Renal cortex interstitium (tissue), 11 donors: Measurements from ENCODE around the gene DENND5B. TPM values are rescaled to one million over a fixed set of nuclear protein-coding genes. Genes with fewer than 3 reads are reported as not detected.
"Not testable (repeated sequence)": the region's sequence is repeated elsewhere in the genome, so short reads cannot be mapped to it uniquely, and the experiment has no call there.

Experiments used
- DNase-seq, 11 donors: peaks; one replicate each; pipeline ENCODE4 v3.0.0-alpha.2; 2013; ENCODE audit warnings: low read depth in 9 of 11, low spot score in 4 of 11; ENCODE audit errors: extremely low read depth in 1 of 11
- polyA plus RNA-seq, 3 donors: library from polyadenylated mRNA; unstranded; fragments of 120-200 nt; gene quantifications; one replicate each; pipeline ENCODE4 v1.2.1, GENCODE V29; 2013; ENCODE audit not compliant: insufficient read length in 3 of 3

The DENND5B gene
- polyA plus RNA-seq, 3 donors: 27.7 to 34.2 (median 28.4) TPM

DNA sequence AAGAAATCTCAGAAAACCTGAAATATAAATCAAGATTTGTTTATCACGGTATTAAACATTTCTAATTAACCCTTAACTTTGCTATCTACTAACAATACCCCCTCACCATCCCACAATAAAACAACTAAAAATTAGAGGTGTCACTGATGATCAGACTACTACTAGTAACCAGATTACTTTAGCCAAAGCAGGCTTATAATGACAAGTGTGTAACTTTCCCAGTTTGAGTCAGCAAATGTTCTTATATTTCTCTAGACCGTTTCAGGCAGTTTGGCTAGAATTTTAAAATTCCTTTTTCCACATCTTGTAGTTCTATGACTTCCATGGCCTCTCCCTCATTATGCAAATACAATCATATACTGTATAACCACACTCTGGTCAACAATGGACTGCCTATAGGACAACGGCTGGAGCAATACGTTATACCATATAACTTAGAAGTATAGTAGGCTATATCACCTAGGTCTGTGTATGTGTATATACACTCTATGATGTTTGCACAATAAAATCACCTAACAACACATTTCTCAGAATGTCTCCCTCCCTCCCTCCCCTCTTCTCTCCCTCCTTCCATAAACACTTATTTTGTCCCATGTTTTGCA lies 102.1 kb downstream of the DENND5B start:
- DNase-seq: no peak

DNA sequence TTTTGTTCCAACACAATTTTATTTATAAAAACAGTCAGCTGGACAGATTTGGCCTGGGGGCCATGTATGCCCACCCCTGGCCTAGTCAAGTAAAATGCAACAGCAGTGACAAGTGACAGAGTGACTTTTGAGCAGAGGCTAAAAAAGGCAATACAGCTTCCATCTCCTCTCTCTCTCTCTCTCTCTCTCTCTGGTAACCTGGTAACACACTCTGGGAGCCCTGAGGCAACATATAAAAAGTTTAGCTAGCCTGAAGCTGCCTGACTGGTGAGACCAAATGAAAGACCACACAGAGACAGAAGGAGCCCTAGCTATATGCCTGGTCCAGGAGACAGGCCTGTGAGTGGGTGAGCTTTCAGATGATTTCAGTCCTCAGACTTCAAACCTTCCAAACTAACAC lies 105.4 kb downstream of the DENND5B start:
- no peak for DNase-seq

DNA sequence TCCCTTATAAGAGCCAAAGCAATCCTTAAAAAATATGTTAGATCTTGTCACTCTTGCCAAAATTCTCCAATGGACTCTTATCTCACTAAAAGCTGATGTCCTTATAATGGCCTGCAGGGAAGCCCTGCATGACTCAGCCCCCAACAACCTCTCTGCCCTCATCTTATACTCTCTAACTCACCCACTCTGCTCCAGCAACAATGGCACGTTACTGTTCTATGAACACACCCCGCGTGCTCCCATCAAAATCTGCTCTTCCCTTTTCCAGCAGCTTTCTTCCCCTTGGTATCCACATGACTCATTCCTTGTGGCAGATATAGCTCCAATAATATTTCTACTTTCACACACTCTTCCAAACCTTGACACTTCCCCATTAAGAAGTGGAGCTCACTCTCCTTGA lies 108.1 kb downstream of the DENND5B start:
- DNase-seq: no peak

DNA sequence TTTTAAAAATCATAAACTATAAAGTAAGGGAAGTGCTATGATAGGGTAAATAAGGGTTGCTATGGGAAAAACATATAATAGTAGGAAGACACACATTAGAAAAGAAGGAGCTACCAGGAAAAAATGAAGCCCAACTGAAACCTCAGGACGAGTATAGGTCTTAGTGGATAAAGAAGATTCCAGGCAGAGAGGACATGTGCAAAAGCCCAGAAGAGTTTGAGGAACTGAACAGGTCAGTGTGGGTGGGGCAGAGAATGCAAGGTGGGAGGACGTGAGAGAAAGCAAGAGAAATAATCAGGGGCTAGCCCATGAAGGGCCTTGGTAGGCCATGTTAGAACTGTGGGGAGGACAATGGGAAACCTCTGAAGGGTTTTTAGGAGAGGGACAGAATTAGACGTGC lies 109.5 kb downstream of the DENND5B start:
- no peak for DNase-seq

DNA sequence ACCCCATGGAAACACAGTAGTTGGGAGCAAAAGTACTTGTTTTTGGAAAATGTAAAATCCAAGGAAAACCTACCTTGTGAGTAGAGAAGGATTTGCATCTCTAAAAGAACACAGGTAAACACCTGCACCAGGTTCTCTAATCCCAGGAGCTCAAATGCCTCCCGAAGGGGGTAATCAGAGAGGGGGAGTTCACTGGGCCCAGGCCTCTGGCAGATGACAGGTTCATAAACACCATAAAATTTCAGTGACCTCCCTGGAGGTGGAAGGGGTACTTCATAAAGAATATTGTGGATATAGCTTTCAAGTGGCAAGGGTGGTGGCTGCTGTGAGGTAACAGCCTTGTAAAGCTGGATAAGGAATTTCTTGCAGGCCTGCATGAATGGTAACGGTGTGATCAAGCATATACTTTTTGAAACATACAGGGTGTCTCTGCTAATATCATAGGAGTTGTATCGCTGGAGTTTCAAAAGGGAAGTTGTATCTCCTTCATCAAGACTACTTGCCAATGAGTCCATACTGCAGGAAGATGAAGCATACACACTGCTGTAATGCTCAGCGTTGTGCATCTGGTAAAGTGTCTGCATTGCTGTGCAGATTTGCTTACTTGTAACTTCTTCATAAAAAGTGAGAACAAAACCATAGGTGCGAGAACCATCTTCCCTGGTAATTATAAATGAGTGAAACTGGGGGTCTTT lies 111.3 kb downstream of the DENND5B start:
- no peak for DNase-seq

DNA sequence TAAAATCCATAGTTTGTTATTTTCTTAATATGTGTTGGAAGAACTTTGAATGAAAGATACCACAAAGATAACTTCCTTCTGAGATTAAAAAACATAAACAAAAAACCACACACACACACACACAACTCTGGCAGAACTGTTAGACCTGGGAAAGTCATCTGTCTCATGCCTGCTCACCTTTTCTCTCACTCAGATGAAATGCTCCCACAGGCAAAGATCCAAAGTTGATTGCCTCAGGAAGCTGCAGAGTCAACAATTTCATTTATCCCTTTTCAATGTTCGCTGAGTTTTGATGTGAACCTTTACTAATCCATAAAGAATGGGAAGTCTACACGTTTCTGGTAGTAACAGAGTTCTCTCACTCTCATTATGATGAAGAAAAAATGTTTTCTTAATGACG lies 112.0 kb downstream of the DENND5B start:
- no peak for DNase-seq

DNA sequence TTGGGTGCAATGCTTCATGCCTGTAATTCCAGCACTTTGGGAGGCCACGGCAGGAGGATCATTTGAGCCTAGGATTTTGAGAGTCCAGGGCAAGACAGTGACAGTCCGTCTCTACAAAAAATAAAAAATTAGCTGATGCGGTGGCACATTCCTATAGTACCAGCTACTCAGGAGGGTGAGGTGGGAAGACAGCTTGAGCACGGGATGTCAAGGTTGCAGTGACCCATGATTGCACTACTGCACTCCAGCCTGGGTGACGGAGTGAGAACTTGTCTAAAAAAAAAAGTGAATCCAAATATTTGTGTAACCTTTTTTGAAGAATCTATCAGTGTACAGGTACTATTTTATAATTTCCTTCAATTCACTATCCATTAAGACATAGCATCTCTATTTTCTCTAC lies 112.5 kb downstream of the DENND5B start:
- DNase-seq: no peak

DNA sequence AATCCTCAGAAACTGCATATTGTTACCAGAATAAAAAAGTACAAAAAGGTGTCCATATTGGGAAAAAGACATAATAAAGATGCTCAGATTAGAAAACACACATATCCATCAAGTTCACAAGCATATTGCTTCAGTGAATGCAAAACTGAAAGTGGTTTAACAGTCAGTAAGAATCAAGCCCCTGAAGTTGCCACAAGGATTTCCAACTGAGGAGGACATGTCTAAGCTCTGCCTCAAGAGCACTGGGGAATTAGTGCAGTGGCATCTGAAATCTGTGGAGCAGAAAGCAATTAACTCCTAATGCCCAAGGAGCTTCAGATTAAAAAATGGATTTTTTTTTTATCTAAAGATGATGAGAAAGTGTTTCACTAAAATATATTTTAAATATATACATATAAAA lies 113.2 kb downstream of the DENND5B start:
- DNase-seq: no peak

DNA sequence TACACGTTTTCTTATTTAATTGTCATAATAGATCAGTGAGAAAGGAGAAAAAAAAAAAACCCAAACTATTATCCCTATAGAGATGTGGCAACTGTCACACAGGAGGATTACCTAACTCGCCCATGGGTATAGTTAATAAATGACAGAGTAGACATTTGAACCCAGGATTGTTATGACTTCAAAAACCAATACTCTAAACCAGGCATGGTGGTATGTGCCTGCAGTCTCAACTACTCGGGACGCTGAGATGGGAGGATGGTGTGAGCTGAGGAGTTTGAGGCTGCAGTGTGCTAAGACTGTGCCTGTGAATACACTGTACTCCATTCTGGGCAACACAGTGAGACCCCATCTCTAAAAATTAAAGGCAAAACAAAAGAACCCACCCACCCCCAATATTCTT lies 114.5 kb downstream of the DENND5B start:
- DNase-seq: no peak

DNA sequence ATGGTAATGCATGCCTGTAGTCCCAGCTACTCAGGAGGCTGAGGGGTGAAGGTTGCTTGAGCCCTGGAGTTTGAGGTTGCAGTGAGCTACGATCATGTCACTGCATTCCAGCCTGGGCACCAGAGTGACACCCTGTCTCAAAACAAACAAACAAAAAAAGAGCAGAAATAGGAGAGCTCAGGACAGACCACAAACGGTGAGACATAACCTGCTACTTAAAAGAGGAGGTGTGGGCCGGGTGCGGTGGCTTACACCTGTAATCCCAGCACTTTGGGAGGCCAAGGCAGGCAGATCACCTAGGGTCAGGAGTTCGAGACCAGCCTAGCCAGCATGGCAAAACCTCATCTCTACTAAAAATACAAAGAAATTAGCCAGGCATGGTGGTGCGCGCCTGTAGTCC lies 115.3 kb downstream of the DENND5B start:
- not testable (repeated sequence) for DNase-seq

DNA sequence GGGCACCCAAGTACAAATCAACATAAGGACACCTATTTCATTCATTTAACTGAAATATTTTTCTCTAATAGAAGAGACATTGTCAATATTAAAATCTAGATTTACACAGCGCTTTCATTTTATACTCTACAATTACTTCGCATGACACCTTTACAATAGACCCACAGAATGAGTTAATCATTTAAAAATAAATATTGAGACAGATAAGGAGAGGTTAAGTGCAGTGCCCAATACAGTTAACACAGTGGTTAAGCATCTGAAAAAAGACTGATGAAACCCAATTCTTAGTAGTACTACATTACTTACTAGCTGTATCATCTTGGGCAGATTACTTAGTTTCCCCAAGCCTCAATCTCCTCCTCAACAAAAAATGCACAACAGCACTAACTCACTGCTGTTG lies 116.2 kb downstream of the DENND5B start:
- DNase-seq: no peak

DNA sequence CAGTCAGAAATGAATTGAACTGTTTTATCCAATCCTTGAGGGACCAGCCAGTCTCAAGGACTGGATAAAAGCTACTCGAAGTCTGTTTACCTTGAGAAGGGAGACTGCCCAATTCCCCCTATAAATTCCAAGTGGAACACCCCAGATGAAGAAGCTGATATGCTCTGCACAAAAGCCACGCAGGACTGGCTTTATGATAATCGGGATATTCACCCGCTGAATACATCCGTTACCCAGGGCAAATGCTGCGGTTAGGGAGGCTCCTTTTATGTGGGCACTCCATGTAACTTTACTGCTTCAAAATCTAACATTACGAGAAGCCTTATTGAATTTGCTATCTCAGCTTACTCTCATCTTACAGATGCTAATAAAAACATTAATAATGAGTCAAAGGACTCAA lies 119.1 kb downstream of the DENND5B start:
- no peak for DNase-seq

DNA sequence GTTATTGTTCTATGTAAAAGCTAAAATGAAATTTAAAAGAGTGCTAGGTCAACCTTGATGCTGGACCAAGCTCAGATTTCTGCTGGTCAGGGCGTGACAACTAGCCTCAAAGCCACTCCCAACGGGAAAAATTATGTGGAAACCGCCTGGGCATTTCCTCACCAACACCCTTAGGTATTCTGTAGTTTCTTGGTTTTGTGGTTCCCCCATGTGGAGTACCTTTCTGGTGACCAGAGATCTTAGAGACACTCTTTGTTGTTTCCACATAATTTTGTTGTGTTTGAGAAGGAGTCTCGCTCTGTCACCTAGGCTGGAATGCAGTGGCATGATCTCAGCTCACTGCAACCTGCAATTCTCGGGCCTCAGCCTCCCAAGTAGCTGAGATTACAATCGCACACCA lies 119.9 kb downstream of the DENND5B start:
- no peak for DNase-seq

DNA sequence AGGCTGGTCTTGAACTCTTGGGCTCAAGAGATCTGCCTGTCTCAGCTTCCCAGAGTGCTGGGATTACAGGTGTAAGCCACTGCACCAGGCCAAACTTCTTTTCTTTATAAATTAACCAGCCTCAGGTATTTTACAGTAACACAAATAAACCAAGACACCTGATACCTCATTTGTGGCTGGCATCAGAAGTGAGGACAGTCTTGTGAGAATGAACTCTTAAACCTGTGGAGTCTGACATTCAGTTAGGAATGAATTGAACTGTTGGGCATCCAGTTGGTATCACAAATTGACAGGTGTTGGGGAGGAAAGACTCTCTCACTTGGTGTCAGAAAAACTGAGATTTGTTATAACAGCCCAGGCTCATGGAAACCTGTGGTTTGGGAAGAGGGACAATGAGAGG lies 120.5 kb downstream of the DENND5B start:
- no peak for DNase-seq

DNA sequence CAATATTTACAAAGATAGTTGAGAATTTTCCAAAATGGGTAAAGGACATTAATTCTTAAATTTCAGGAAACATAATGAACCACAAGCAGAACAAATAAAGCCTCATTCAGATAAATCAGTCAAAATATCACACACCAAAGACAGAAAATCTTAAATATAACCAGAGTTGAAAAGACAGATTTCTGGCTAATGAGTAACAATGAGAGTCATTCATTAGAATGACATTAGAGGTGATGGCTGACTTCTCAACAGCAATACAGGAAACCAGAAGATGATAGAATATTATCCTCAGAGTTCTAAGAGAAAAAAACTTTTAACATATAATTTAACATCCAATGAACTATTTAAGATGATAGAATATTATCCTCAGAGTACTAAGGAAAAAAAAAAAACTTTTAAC lies 124.2 kb downstream of the DENND5B start:
- DNase-seq: no peak

DNA sequence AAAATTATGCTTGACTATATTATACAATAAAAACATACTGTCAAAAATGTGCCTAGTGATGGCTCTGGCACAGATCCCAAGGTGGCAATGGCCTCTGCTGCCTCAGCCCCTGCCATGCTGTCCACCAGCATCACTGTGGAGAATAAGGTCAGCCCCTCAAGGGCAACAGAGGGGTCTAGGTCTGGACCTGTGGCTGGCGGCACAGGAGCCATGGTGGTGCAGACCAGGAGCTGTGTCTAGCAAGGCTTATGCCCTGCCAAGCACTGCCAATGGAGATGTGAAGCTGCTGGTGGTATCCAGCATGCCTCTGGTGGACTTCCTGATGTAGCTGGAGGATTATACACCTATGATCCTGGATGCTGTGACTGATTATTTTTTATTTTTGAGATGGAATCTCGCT lies 125.9 kb downstream of the DENND5B start:
- DNase-seq: no peak

DNA sequence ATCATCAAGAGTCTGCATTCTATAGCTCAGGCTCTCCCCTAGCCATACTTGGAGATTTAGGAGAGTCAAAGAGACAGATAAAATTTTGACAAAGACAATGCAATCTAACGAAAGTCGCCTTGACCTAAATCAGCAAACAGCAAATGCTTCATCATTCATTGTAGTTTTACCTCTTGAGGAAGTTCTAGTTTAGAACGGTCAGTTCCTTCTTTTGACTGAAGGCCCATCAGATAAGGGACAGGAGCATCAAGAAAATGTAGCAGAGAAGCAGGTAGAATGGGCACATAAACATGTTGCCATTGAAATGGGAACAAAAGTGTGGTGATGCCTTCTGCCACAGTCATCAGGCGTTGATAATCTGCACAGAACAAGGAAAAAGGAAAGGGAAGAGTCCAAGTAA lies 130.9 kb downstream of the DENND5B start:
- DNase-seq: no peak

DNA sequence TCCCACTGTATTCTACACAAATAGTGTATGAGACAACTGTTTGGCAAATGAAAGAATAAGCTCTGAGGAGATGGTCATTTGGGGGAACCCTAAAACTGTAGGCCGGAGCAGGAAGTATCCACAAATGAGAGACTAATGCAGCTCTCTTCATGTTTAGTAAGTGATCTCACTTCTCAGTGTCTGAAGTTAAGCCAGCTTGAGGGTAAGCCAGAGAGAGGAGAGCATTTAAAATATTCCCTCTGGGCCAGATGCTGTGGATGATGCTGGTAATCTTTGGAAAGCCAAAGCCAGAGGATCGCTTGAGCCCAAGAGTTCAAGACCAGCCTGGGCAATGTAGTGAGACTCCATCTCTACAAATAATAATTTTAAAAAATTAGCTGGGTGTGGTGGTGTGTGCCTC lies 134.4 kb downstream of the DENND5B start:
- no peak for DNase-seq

DNA sequence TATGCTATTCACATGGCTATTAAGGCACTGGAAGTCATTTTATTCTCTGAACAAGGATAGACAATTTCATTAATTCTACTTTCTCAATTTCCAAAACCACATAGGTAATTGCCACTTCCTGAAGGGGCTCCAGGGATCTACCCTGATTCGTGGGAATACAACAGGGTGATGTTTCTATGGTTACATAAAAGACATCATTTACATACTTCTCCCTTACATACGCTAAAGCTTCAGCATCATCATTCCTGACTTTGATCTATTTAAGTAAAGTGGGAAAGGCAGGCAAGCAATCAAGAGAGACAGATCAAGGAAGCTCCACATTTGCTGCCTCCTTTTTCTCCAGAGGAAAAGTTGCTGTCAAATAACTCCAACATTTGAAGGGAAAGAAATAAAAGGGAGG lies 146.2 kb downstream of the DENND5B start:
- no peak for DNase-seq

DNA sequence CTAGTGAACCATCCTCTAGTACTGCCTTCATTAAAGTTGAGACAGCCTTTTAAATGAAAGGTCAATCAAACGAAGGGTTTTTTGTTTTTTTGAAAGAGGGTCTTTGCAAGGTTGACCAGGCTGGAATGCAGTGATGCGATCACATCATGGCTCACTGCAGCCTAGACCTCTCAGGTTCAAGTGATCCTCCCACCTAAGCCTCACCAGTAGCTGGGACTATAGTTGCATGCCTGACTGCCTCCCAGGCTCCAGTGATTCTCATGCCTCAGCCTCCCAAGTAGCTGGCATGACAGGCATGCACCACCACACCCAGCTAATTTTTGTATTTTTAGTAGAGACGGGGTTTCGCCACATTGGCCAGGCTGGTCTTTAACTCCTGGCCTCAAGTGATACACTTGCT lies 150.3 kb downstream of the DENND5B start:
- DNase-seq: no peak

DNA sequence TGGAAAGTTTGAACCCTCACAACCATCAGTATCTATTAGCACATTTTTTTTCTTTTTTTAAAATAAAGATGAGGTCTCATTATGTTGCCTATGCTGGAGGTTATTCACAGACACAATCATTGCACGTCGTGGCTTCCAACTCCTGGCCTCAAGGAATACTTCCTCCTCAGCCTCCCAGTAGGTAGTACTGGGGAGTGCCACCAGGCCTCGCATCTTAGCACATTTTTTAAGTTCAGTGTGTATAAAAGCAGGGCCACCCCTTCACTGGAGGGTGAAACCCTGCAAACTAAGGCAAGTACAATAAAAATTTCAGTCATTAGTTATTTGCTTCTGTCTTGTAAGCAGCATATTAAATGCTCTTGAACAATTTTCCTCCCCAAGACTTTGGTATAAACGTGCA lies 150.8 kb downstream of the DENND5B start:
- DNase-seq: no peak
